Nephron progenitor cell (in vitro differentiated cells): ENCODE measurements around the gene FGD4.

ENCODE experiments used
- DNase-seq: peaks from one replicate; pipeline ENCODE4 v3.0.0; 2021
- H3K27ac Mint-ChIP-seq: 2 replicates; pipeline ENCODE4 v1.8.0; 2021; ENCODE audit warnings: mild to moderate bottlenecking, moderate library complexity, mixed read lengths
- H3K27me3 Mint-ChIP-seq: 2 replicates; pipeline ENCODE4 v1.8.0; 2021; ENCODE audit warnings: mild to moderate bottlenecking, low read depth, mixed read lengths; ENCODE audit not compliant: poor library complexity
- H3K36me3 Mint-ChIP-seq: 2 replicates; pipeline ENCODE4 v1.8.0; 2021; ENCODE audit warnings: low read depth, mixed read lengths
- H3K4me1 Mint-ChIP-seq: 2 replicates; pipeline ENCODE4 v1.8.0; 2021; ENCODE audit warnings: mixed read lengths
- H3K4me3 Mint-ChIP-seq: 2 replicates; pipeline ENCODE4 v1.8.0; 2021; ENCODE audit warnings: mild to moderate bottlenecking, moderate library complexity, mixed read lengths
- H3K9me3 Mint-ChIP-seq: 2 replicates; pipeline ENCODE4 v1.8.0; 2021; ENCODE audit warnings: mild to moderate bottlenecking, moderate library complexity, mixed read lengths
- TF ChIP-seq, protein P1 (sequence below): fragments of 200-600 bp; sonication (generic); IDR thresholded peaks from 2 replicates; pipeline ENCODE4 v1.5.0; 2021; ENCODE audit warnings: antibody characterized with exemption

The FGD4 gene

DNA sequence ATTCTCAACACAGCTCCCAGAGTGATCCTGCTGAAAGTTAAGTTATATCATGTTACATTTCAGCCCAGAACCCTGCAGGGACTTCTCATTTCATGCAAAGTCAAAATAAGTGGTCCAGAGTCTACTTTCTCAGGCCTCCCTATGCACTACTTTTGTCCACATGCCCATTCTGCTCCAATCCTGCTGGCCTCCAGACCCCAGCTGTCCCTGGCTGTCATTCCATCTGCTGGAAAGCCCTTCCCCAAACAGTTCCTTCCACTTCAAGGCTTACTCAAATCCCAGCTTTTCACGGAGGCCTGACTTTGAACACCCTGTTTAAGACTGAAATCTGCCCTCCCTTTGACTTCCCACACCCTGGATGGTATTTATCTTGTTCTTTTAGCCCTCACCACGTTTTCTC lies 169.9 kb downstream of the FGD4 start:
- peaks cover 6% of the 10 kb centered on the region for H3K9me3 Mint-ChIP-seq
- H3K27ac Mint-ChIP-seq = peak overlapping the region; percentile 52
- H3K4me3 Mint-ChIP-seq = no peak overlapping the region
- no peak for DNase-seq
- TF ChIP-seq, protein P1, sequence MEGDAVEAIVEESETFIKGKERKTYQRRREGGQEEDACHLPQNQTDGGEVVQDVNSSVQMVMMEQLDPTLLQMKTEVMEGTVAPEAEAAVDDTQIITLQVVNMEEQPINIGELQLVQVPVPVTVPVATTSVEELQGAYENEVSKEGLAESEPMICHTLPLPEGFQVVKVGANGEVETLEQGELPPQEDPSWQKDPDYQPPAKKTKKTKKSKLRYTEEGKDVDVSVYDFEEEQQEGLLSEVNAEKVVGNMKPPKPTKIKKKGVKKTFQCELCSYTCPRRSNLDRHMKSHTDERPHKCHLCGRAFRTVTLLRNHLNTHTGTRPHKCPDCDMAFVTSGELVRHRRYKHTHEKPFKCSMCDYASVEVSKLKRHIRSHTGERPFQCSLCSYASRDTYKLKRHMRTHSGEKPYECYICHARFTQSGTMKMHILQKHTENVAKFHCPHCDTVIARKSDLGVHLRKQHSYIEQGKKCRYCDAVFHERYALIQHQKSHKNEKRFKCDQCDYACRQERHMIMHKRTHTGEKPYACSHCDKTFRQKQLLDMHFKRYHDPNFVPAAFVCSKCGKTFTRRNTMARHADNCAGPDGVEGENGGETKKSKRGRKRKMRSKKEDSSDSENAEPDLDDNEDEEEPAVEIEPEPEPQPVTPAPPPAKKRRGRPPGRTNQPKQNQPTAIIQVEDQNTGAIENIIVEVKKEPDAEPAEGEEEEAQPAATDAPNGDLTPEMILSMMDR = no peak
- H3K27me3 Mint-ChIP-seq = no peaks in the 10 kb centered on the region
- H3K4me1 Mint-ChIP-seq = peaks cover 21% of the 10 kb centered on the region
- H3K36me3 Mint-ChIP-seq = peaks cover 27% of the 10 kb centered on the region

GRCh38 chr12:32574585-32574984 lies 175.2 kb downstream of the FGD4 start:
- Mint-ChIP-seq H3K36me3 (peaks cover 54% of the 10 kb centered on the region), H3K27me3 (no peaks in the 10 kb centered on the region), H3K4me3 (no peak overlapping the region), H3K4me1 (peaks cover 17% of the 10 kb centered on the region), H3K27ac (no peak overlapping the region), H3K9me3 (peaks cover 26% of the 10 kb centered on the region)
- TF ChIP-seq, protein P1 = no peak
- DNase-seq = no peak

DNA sequence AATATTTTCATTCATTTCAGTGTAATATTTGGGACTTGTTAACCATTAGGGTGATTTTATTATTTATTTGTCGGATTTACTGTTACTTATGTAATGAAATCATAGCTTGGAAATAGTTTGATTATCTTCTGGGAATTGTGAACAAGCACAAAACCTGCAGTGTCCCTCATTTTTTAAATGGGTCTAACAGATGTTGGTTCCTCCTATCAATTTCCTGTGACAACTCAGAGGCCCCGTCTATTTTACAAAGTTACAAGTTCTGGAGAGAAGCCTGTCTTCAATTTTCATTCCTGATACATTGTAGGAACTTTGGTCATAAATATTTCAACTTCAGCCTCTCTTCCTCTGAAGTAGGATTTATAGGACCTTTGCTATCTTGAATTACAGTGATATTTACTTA lies 178.0 kb downstream of the FGD4 start:
- H3K4me1 Mint-ChIP-seq = peaks cover 16% of the 10 kb centered on the region
- H3K27me3 Mint-ChIP-seq = no peaks in the 10 kb centered on the region
- no peak overlapping the region for H3K27ac Mint-ChIP-seq
- TF ChIP-seq, protein P1 = no peak
- peaks cover 71% of the 10 kb centered on the region for H3K36me3 Mint-ChIP-seq
- peaks cover 26% of the 10 kb centered on the region for H3K9me3 Mint-ChIP-seq
- H3K4me3 Mint-ChIP-seq = no peak overlapping the region
- no peak for DNase-seq

DNA sequence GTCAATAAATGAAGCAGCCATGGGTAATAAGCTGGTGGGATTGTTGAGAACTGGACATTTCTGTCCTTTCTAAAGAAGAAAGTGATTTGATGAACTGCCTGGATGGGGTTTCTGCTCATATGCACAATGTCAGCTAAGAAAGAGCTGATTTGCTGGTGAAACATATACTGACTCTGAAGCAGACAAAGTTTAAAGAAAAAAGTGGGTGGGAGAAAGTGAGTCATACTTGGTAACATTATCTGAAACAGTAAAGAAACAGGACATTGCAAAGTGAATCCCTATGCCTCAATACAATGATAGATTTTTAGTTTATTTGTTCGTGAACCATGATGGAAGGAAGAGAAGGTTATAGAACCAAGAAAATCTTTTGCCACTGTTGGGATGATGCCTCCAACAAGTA lies 184.2 kb downstream of the FGD4 start:
- H3K27ac Mint-ChIP-seq = peak overlapping the region; percentile 11
- no peak overlapping the region for H3K4me3 Mint-ChIP-seq
- H3K36me3 Mint-ChIP-seq = peaks cover 29% of the 10 kb centered on the region
- no peak for DNase-seq
- peaks cover 4% of the 10 kb centered on the region for H3K9me3 Mint-ChIP-seq
- no peaks in the 10 kb centered on the region for H3K27me3 Mint-ChIP-seq
- TF ChIP-seq, protein P1 = no peak
- peaks cover 4% of the 10 kb centered on the region for H3K4me1 Mint-ChIP-seq

GRCh38 chr12:32585680-32586079 lies 186.3 kb downstream of the FGD4 start:
- Mint-ChIP-seq H3K4me1 (peaks cover 9% of the 10 kb centered on the region), H3K27ac (no peak overlapping the region), H3K36me3 (peaks cover 17% of the 10 kb centered on the region), H3K9me3 (no peaks in the 10 kb centered on the region), H3K4me3 (no peak overlapping the region), H3K27me3 (no peaks in the 10 kb centered on the region)
- TF ChIP-seq, protein P1 = no peak
- no peak for DNase-seq

- no peak for DNase-seq
- no peaks in the 10 kb centered on the region for H3K27me3 Mint-ChIP-seq
- no peak overlapping the region for H3K27ac Mint-ChIP-seq
- TF ChIP-seq, protein P1 = no peak
- H3K4me3 Mint-ChIP-seq = no peak overlapping the region
- H3K9me3 Mint-ChIP-seq = no peaks in the 10 kb centered on the region
- H3K36me3 Mint-ChIP-seq = peaks cover 13% of the 10 kb centered on the region
- H3K4me1 Mint-ChIP-seq = peaks cover 10% of the 10 kb centered on the region
Observed at GRCh38 chr12:32586390-32586789, 187.0 kb downstream of the FGD4 start.
